HepG2 (cell line): ENCODE results near the gene EMC10. TPM values are rescaled to one million over a fixed set of nuclear protein-coding genes. Genes with fewer than 3 reads are reported as not detected.

Experiments used
- ARNTL ChIP-seq: sonication (generic); formaldehyde crosslinking; IDR thresholded peaks from 2 replicates; pipeline ENCODE4 v1.4.0; 2020; ENCODE audit warnings: mild to moderate bottlenecking, missing genetic modification reagents
- ELF4 ChIP-seq: sonication (generic); formaldehyde crosslinking; IDR thresholded peaks from 2 replicates; pipeline ENCODE4 v1.5.0; 2020; ENCODE audit warnings: missing genetic modification reagents, mild to moderate bottlenecking, moderate library complexity, borderline replicate concordance
- FOXA3 ChIP-seq: IDR thresholded peaks from 2 replicates; pipeline ENCODE4 v1.6.1; 2016; ENCODE audit warnings: missing genetic modification reagents, missing compliant biosample characterization
- GABPB1 ChIP-seq: IDR thresholded peaks from 2 replicates; pipeline ENCODE4 v1.6.1; 2016; ENCODE audit warnings: mild to moderate bottlenecking, missing genetic modification reagents, moderate library complexity, missing compliant biosample characterization
- NBN ChIP-seq: fragments of 450-650 bp; conservative IDR thresholded peaks from 2 replicates; pipeline ENCODE4 v1.6.1; 2017
- NFE2L1 ChIP-seq: sonication (generic); formaldehyde crosslinking; IDR thresholded peaks from 2 replicates; pipeline ENCODE4 v1.4.0; 2020; ENCODE audit warnings: missing genetic modification reagents, mild to moderate bottlenecking, borderline replicate concordance
- NR1H2 ChIP-seq: sonication (generic); formaldehyde crosslinking; IDR thresholded peaks from 2 replicates; pipeline ENCODE4 v1.8.1; 2022; ENCODE audit warnings: low read depth, missing genetic modification reagents, borderline replicate concordance
- NR2F6 ChIP-seq, 2 experiments: IDR thresholded peaks; 2 replicates each; pipeline ENCODE4 v1.6.1; 2016; ENCODE audit warnings: antibody characterized with exemption in 1 of 2, mild to moderate bottlenecking in 1 of 2
- PLRG1 ChIP-seq: fragments of 450-650 bp; conservative IDR thresholded peaks from 2 replicates; pipeline ENCODE4 v1.6.1; 2016
- PPARG ChIP-seq: conservative IDR thresholded peaks from 2 replicates; pipeline ENCODE4 v1.6.1; 2016; ENCODE audit warnings: missing biosample characterization, missing genetic modification reagents
- ZNF18 ChIP-seq: sonication (generic); formaldehyde crosslinking; IDR thresholded peaks from 2 replicates; pipeline ENCODE4 v1.8.0; 2022; ENCODE audit warnings: mild to moderate bottlenecking, missing genetic modification reagents; ENCODE audit not compliant: insufficient replicate concordance
- ZNF382 ChIP-seq: sonication (generic); formaldehyde crosslinking; IDR thresholded peaks from 2 replicates; pipeline ENCODE4 v1.5.0; 2020; ENCODE audit warnings: missing genetic modification reagents, mild to moderate bottlenecking, borderline replicate concordance
- ZNF383 ChIP-seq: sonication (generic); formaldehyde crosslinking; IDR thresholded peaks from 2 replicates; pipeline ENCODE4 v1.4.0; 2020; ENCODE audit warnings: missing genetic modification reagents, mild to moderate bottlenecking, borderline replicate concordance
- ZNF577 ChIP-seq: sonication (generic); formaldehyde crosslinking; IDR thresholded peaks from 2 replicates; pipeline ENCODE4 v1.4.0; 2020; ENCODE audit warnings: mild to moderate bottlenecking, low read depth, missing genetic modification reagents, borderline replicate concordance
- ZNF619 ChIP-seq: sonication (generic); formaldehyde crosslinking; IDR thresholded peaks from 2 replicates; pipeline ENCODE4 v1.4.0; 2020; ENCODE audit warnings: mild to moderate bottlenecking, missing genetic modification reagents
- ZNF7 ChIP-seq: IDR thresholded peaks from 2 replicates; pipeline ENCODE4 v1.6.1; 2016; ENCODE audit warnings: missing biosample characterization, missing genetic modification reagents
- ZSCAN20 ChIP-seq: sonication (generic); formaldehyde crosslinking; IDR thresholded peaks from 2 replicates; pipeline ENCODE4 v1.4.0; 2020; ENCODE audit warnings: missing genetic modification reagents, mild to moderate bottlenecking, borderline replicate concordance
- polyA plus RNA-seq, 8 experiments: library from polyadenylated mRNA; depleted of rRNA in 3 of 8; stranded (reverse) in 7 of 8; unstranded in 1 of 8; fragments of >200 nt; fragmentation: Illumina TruSeq in 4 of 8; extraction: Trizol in 4 of 8; gene quantifications; 2 replicates each; pipeline versions ENCODE4 v1.2.1 to v1.2.3, GENCODE V29; 2011 to 2016; ENCODE audit warnings: low read depth in 4 of 8, missing spikeins in 1 of 8, mixed read lengths in 1 of 8; ENCODE audit not compliant: insufficient read depth in 1 of 8
- total RNA-seq, 5 experiments: library from RNA; depleted of rRNA; stranded (reverse); fragments of >200 nt; fragmentation: Illumina TruSeq; extraction: Trizol; gene quantifications; 2 replicates each; pipeline ENCODE4 v1.2.3, GENCODE V29; 2016; ENCODE audit warnings: low read depth in 1 of 5
- TF ChIP-seq, protein P1 (sequence below): sonication (generic); formaldehyde crosslinking; IDR thresholded peaks from 2 replicates; pipeline ENCODE4 v1.4.0; 2020; ENCODE audit warnings: missing genetic modification reagents
- TF ChIP-seq, protein P2 (sequence below): sonication (generic); IDR thresholded peaks from 2 replicates; pipeline ENCODE4 v1.6.1; 2016; ENCODE audit warnings: low read depth, borderline replicate concordance
- TF ChIP-seq, protein P3 (sequence below): sonication (generic); formaldehyde crosslinking; IDR thresholded peaks from 2 replicates; pipeline ENCODE4 v1.4.0; 2020; ENCODE audit warnings: low read depth, missing genetic modification reagents
- TF ChIP-seq, protein P4 (sequence below): sonication (generic); formaldehyde crosslinking; IDR thresholded peaks from 2 replicates; pipeline ENCODE4 v1.8.0; 2022; ENCODE audit warnings: mild to moderate bottlenecking, missing genetic modification reagents, moderate library complexity
- TF ChIP-seq, protein P5 (sequence below): sonication (generic); formaldehyde crosslinking; IDR thresholded peaks from 2 replicates; pipeline ENCODE4 v1.4.0; 2020; ENCODE audit warnings: mild to moderate bottlenecking, missing genetic modification reagents

The EMC10 gene
- total and polyA plus RNA-seq, 2 of the 13 experiments (the other 11 are each of a cell fraction or from before 2014, with no cell fraction given): not detected

GRCh38 chr19:50460161-50460765, 16.0 kb upstream of the EMC10 start (continued):
- TF ChIP-seq NR2F6 (IDR thresholded peaks at IDR 0.05) (peak; percentile 83), NR2F6 (CRISPR knock-in tag; IDR thresholded peaks at IDR 0.05) (peak; percentile 95), ARNTL (CRISPR knock-in tag) (no peak), FOXA3 (CRISPR knock-in tag) (peak; percentile 42; the same call in 1 of the 2 replicates), PPARG (CRISPR knock-in tag) (no peak), ZNF18 (CRISPR knock-in tag) (no peak), ZNF7 (CRISPR knock-in tag) (no peak), ZNF577 (CRISPR knock-in tag) (no peak), ELF4 (CRISPR knock-in tag) (no peak), NBN (no peak), NFE2L1 (CRISPR knock-in tag) (no peak), ZNF383 (CRISPR knock-in tag) (no peak), ZSCAN20 (CRISPR knock-in tag) (no peak), PLRG1 (no peak), NR1H2 (no peak), GABPB1 (CRISPR knock-in tag) (0 out of 2 replicates have a peak, but pooled peaks have one; percentile 1), ZNF619 (no peak), ZNF382 (CRISPR knock-in tag) (no peak)
- TF ChIP-seq, protein P1, sequence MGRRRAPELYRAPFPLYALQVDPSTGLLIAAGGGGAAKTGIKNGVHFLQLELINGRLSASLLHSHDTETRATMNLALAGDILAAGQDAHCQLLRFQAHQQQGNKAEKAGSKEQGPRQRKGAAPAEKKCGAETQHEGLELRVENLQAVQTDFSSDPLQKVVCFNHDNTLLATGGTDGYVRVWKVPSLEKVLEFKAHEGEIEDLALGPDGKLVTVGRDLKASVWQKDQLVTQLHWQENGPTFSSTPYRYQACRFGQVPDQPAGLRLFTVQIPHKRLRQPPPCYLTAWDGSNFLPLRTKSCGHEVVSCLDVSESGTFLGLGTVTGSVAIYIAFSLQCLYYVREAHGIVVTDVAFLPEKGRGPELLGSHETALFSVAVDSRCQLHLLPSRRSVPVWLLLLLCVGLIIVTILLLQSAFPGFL (CRISPR knock-in tag): no peak
- TF ChIP-seq, protein P2, sequence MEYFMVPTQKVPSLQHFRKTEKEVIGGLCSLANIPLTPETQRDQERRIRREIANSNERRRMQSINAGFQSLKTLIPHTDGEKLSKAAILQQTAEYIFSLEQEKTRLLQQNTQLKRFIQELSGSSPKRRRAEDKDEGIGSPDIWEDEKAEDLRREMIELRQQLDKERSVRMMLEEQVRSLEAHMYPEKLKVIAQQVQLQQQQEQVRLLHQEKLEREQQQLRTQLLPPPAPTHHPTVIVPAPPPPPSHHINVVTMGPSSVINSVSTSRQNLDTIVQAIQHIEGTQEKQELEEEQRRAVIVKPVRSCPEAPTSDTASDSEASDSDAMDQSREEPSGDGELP: no peak
- TF ChIP-seq, protein P3, sequence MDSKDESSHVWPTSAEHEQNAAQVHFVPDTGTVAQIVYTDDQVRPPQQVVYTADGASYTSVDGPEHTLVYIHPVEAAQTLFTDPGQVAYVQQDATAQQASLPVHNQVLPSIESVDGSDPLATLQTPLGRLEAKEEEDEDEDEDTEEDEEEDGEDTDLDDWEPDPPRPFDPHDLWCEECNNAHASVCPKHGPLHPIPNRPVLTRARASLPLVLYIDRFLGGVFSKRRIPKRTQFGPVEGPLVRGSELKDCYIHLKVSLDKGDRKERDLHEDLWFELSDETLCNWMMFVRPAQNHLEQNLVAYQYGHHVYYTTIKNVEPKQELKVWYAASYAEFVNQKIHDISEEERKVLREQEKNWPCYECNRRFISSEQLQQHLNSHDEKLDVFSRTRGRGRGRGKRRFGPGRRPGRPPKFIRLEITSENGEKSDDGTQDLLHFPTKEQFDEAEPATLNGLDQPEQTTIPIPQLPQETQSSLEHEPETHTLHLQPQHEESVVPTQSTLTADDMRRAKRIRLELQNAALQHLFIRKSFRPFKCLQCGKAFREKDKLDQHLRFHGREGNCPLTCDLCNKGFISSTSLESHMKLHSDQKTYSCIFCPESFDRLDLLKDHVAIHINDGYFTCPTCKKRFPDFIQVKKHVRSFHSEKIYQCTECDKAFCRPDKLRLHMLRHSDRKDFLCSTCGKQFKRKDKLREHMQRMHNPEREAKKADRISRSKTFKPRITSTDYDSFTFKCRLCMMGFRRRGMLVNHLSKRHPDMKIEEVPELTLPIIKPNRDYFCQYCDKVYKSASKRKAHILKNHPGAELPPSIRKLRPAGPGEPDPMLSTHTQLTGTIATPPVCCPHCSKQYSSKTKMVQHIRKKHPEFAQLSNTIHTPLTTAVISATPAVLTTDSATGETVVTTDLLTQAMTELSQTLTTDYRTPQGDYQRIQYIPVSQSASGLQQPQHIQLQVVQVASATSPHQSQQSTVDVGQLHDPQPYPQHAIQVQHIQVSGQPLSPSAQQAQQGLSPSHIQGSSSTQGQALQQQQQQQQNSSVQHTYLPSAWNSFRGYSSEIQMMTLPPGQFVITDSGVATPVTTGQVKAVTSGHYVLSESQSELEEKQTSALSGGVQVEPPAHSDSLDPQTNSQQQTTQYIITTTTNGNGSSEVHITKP: peak; percentile 76; the same call in 1 of the 2 replicates
- TF ChIP-seq, protein P4, sequence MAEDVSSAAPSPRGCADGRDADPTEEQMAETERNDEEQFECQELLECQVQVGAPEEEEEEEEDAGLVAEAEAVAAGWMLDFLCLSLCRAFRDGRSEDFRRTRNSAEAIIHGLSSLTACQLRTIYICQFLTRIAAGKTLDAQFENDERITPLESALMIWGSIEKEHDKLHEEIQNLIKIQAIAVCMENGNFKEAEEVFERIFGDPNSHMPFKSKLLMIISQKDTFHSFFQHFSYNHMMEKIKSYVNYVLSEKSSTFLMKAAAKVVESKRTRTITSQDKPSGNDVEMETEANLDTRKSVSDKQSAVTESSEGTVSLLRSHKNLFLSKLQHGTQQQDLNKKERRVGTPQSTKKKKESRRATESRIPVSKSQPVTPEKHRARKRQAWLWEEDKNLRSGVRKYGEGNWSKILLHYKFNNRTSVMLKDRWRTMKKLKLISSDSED: no peak
- TF ChIP-seq, protein P5, sequence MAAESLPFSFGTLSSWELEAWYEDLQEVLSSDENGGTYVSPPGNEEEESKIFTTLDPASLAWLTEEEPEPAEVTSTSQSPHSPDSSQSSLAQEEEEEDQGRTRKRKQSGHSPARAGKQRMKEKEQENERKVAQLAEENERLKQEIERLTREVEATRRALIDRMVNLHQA: no peak
